ENCODE results near the gene KDM2B. TPM values are rescaled to one million over a fixed set of nuclear protein-coding genes. Genes with fewer than 3 reads are reported as not detected.

Gene KDM2B
- total RNA-seq, 1 experiment from 2014 or later: 39.1 TPM

GRCh38 chr12:121504505-121504904 lies 76.3 kb downstream of the KDM2B start:
- no peaks in the 10 kb centered on the region for H3K27me3 ChIP-seq (ENCODE audit: low read length)
- H3K4me3 ChIP-seq (ENCODE audit: low read length): no peak overlapping the region
- no peak overlapping the region for H3K4me2 ChIP-seq (ENCODE audit: low read depth, low read length, poor library complexity, severe bottlenecking)
- no peak overlapping the region for H2AFZ ChIP-seq (ENCODE audit: low read length)
- H3K27ac ChIP-seq (ENCODE audit: low read length): no peak overlapping the region
- peaks cover 6% of the 10 kb centered on the region for H3K4me1 ChIP-seq (ENCODE audit: low read length)
- no peaks in the 10 kb centered on the region for H3K9me2 ChIP-seq (replicated peaks; ENCODE audit: insufficient read depth, low read length)
- H4K20me1 ChIP-seq (ENCODE audit: insufficient read depth, low read depth, low read length): no peaks in the 10 kb centered on the region
- 0 out of 2 replicates have a peak, but pooled peaks cover 2% of the 10 kb centered on the region for H3K79me2 ChIP-seq (ENCODE audit: low read length)
- H3K9ac ChIP-seq (ENCODE audit: low read length): no peak overlapping the region
- no peak for DNase-seq
- H3K36me3 ChIP-seq (ENCODE audit: insufficient read depth, low read length): no peaks in the 10 kb centered on the region
- H3K9me3 ChIP-seq (ENCODE audit: low read length): no peaks in the 10 kb centered on the region

- Histone ChIP-seq H3K4me1 (ENCODE audit: low read length) (peaks cover 6% of the 10 kb centered on the region), H3K79me2 (ENCODE audit: low read length) (0 out of 2 replicates have a peak, but pooled peaks cover 2% of the 10 kb centered on the region)
Measured at GRCh38 chr12:121503395-121503794, 77.4 kb downstream of the KDM2B start.

GRCh38 chr12:121501946-121502345 lies 78.9 kb downstream of the KDM2B start:
- Histone ChIP-seq H3K36me3 (ENCODE audit: insufficient read depth, low read length) (no peaks in the 10 kb centered on the region), H4K20me1 (ENCODE audit: insufficient read depth, low read depth, low read length) (no peaks in the 10 kb centered on the region), H3K9ac (ENCODE audit: low read length) (no peak overlapping the region), H3K27ac (ENCODE audit: low read length) (no peak overlapping the region), H3K4me1 (ENCODE audit: low read length) (peaks cover 6% of the 10 kb centered on the region), H3K4me2 (ENCODE audit: low read depth, low read length, poor library complexity, severe bottlenecking) (no peak overlapping the region), H2AFZ (ENCODE audit: low read length) (no peak overlapping the region), H3K27me3 (ENCODE audit: low read length) (no peaks in the 10 kb centered on the region), H3K79me2 (ENCODE audit: low read length) (peaks cover 2% of the 10 kb centered on the region; the same call in 1 of the 2 replicates), H3K9me2 (replicated peaks; ENCODE audit: insufficient read depth, low read length) (no peaks in the 10 kb centered on the region), H3K4me3 (ENCODE audit: low read length) (no peak overlapping the region), H3K9me3 (ENCODE audit: low read length) (no peaks in the 10 kb centered on the region)
- no peak for DNase-seq

More at GRCh38 chr12:121503395-121503794, 77.4 kb downstream of the KDM2B start:
- no peaks in the 10 kb centered on the region for H3K36me3 ChIP-seq (ENCODE audit: insufficient read depth, low read length)
- no peak overlapping the region for H2AFZ ChIP-seq (ENCODE audit: low read length)
- H4K20me1 ChIP-seq (ENCODE audit: insufficient read depth, low read depth, low read length): no peaks in the 10 kb centered on the region
- H3K27me3 ChIP-seq (ENCODE audit: low read length): no peaks in the 10 kb centered on the region
- no peak overlapping the region for H3K4me3 ChIP-seq (ENCODE audit: low read length)
- no peak for DNase-seq
- no peak overlapping the region for H3K4me2 ChIP-seq (ENCODE audit: low read depth, low read length, poor library complexity, severe bottlenecking)
- H3K9me2 ChIP-seq (replicated peaks; ENCODE audit: insufficient read depth, low read length): no peaks in the 10 kb centered on the region
- H3K9me3 ChIP-seq (ENCODE audit: low read length): no peaks in the 10 kb centered on the region
- H3K9ac ChIP-seq (ENCODE audit: low read length): no peak overlapping the region
- H3K27ac ChIP-seq (ENCODE audit: low read length): no peak overlapping the region

GRCh38 chr12:121499929-121500793 lies 80.7 kb downstream of the KDM2B start:
- Histone ChIP-seq H3K9ac (ENCODE audit: low read length) (no peak overlapping the region; the same call in 1 of the 2 replicates), H3K9me3 (ENCODE audit: low read length) (no peaks in the 10 kb centered on the region), H2AFZ (ENCODE audit: low read length) (no peak overlapping the region), H3K27me3 (ENCODE audit: low read length) (no peaks in the 10 kb centered on the region), H4K20me1 (ENCODE audit: insufficient read depth, low read depth, low read length) (no peaks in the 10 kb centered on the region), H3K4me3 (ENCODE audit: low read length) (no peak overlapping the region), H3K9me2 (replicated peaks; ENCODE audit: insufficient read depth, low read length) (no peaks in the 10 kb centered on the region), H3K27ac (ENCODE audit: low read length) (no peak overlapping the region), H3K4me1 (ENCODE audit: low read length) (peaks cover 6% of the 10 kb centered on the region), H3K4me2 (ENCODE audit: low read depth, low read length, poor library complexity, severe bottlenecking) (peak overlapping the region; percentile 26), H3K79me2 (ENCODE audit: low read length) (peaks cover 2% of the 10 kb centered on the region; the same call in 1 of the 2 replicates), H3K36me3 (ENCODE audit: insufficient read depth, low read length) (no peaks in the 10 kb centered on the region)
- DNase-seq: peak; percentile 87

- no peak overlapping the region for H2AFZ ChIP-seq (ENCODE audit: low read length)
- H3K4me1 ChIP-seq (ENCODE audit: low read length): peaks cover 6% of the 10 kb centered on the region
- no peaks in the 10 kb centered on the region for H4K20me1 ChIP-seq (ENCODE audit: insufficient read depth, low read depth, low read length)
- H3K79me2 ChIP-seq (ENCODE audit: low read length): peaks cover 10% of the 10 kb centered on the region
- no peaks in the 10 kb centered on the region for H3K9me3 ChIP-seq (ENCODE audit: low read length)
- H3K4me2 ChIP-seq (ENCODE audit: low read depth, low read length, poor library complexity, severe bottlenecking): no peak overlapping the region
- H3K9me2 ChIP-seq (replicated peaks; ENCODE audit: insufficient read depth, low read length): no peaks in the 10 kb centered on the region
- no peaks in the 10 kb centered on the region for H3K36me3 ChIP-seq (ENCODE audit: insufficient read depth, low read length)
- H3K9ac ChIP-seq (ENCODE audit: low read length): no peak overlapping the region
- DNase-seq: no peak
- H3K4me3 ChIP-seq (ENCODE audit: low read length): no peak overlapping the region
- no peaks in the 10 kb centered on the region for H3K27me3 ChIP-seq (ENCODE audit: low read length)
- no peak overlapping the region for H3K27ac ChIP-seq (ENCODE audit: low read length)
Measured at GRCh38 chr12:121495746-121496145, 85.1 kb downstream of the KDM2B start.

GRCh38 chr12:121494093-121494787 lies 86.6 kb downstream of the KDM2B start:
- H3K4me1 ChIP-seq (ENCODE audit: low read length): no peaks in the 10 kb centered on the region; the same call in 1 of the 2 replicates
- no peak overlapping the region for H2AFZ ChIP-seq (ENCODE audit: low read length)
- H3K79me2 ChIP-seq (ENCODE audit: low read length): peaks cover 10% of the 10 kb centered on the region
- no peaks in the 10 kb centered on the region for H3K9me3 ChIP-seq (ENCODE audit: low read length)
- no peak overlapping the region for H3K4me2 ChIP-seq (ENCODE audit: low read depth, low read length, poor library complexity, severe bottlenecking)
- H3K27me3 ChIP-seq (ENCODE audit: low read length): no peaks in the 10 kb centered on the region
- H3K9ac ChIP-seq (ENCODE audit: low read length): no peak overlapping the region
- no peaks in the 10 kb centered on the region for H4K20me1 ChIP-seq (ENCODE audit: insufficient read depth, low read depth, low read length)
- H3K9me2 ChIP-seq (replicated peaks; ENCODE audit: insufficient read depth, low read length): no peaks in the 10 kb centered on the region
- H3K36me3 ChIP-seq (ENCODE audit: insufficient read depth, low read length): no peaks in the 10 kb centered on the region
- no peak overlapping the region for H3K4me3 ChIP-seq (ENCODE audit: low read length)
- peak; percentile 81 for DNase-seq
- H3K27ac ChIP-seq (ENCODE audit: low read length): no peak overlapping the region

GRCh38 chr12:121490401-121491281 lies 90.2 kb downstream of the KDM2B start:
- Histone ChIP-seq H3K4me1 (ENCODE audit: low read length) (no peaks in the 10 kb centered on the region), H3K36me3 (ENCODE audit: insufficient read depth, low read length) (no peaks in the 10 kb centered on the region), H3K27me3 (ENCODE audit: low read length) (no peaks in the 10 kb centered on the region), H2AFZ (ENCODE audit: low read length) (no peak overlapping the region), H3K4me3 (ENCODE audit: low read length) (no peak overlapping the region), H4K20me1 (ENCODE audit: insufficient read depth, low read depth, low read length) (no peaks in the 10 kb centered on the region), H3K79me2 (ENCODE audit: low read length) (peaks cover 16% of the 10 kb centered on the region), H3K4me2 (ENCODE audit: low read depth, low read length, poor library complexity, severe bottlenecking) (no peak overlapping the region), H3K9ac (ENCODE audit: low read length) (no peak overlapping the region), H3K9me2 (replicated peaks; ENCODE audit: insufficient read depth, low read length) (no peaks in the 10 kb centered on the region), H3K27ac (ENCODE audit: low read length) (no peak overlapping the region), H3K9me3 (ENCODE audit: low read length) (no peaks in the 10 kb centered on the region)
- no peak for DNase-seq

Measured in Karpas-422 (cell line).